Prostate gland (tissue), 2 donors: Measurements from ENCODE around the gene TGM2.

Source experiments
- POLR2A ChIP-seq: fragments of 450-650 bp; IDR thresholded peaks from one replicate; pipeline ENCODE4 v1.6.1; 2016; ENCODE audit warnings: antibody characterized with exemption, mild to moderate bottlenecking
- TF ChIP-seq, protein P1 (sequence below), 4 experiments: fragments of 200-600 bp in 2 of 4; fragments of 450-650 bp in 2 of 4; sonication (generic) in 2 of 4; IDR thresholded peaks; 1 replicate in 3 of 4; 2 replicates in 1 of 4; pipeline ENCODE4 v1.5.1; 2016 to 2019; ENCODE audit warnings: antibody characterized with exemption in 4 of 4, mild to moderate bottlenecking in 2 of 4, moderate library complexity in 2 of 4

DNA sequence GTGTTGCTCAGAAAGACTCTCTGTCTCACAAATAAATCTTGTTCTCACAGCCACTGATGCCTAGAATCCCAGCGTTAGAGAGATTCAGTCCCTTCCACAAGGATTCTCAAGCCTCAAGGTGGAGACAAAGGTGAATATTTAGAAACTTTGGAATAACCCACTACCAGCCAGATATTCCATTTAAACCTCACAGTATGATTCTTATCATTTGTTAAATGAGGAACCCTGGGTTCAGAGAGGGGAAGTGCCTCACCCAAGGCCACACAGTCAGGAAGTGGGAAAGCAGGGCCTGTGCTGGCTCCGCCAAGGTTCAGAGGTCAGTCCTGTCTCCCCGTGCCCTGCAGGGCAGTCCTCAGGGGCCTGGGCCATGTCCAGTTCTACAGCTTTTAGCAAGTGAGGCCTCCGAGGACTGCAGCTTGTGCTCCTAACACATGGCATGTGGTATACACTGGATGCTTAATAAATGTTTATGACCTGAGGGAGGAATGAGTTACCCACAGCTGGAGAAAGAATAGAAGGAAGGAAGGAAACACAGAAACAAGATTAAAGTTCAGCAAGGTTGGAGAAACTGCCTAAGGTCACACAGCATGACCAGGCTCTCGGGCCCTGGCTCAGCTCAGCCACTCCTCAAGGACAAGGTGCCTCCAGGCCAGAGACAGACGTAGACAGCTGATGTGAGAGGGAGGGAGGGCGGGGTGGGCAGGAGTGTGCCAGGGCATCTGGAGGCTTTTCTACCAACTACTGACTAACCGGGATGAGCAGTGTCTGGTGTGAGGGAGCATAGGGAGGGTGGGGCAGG lies 3.9 kb upstream of the TGM2 start:
- TF ChIP-seq, protein P1, sequence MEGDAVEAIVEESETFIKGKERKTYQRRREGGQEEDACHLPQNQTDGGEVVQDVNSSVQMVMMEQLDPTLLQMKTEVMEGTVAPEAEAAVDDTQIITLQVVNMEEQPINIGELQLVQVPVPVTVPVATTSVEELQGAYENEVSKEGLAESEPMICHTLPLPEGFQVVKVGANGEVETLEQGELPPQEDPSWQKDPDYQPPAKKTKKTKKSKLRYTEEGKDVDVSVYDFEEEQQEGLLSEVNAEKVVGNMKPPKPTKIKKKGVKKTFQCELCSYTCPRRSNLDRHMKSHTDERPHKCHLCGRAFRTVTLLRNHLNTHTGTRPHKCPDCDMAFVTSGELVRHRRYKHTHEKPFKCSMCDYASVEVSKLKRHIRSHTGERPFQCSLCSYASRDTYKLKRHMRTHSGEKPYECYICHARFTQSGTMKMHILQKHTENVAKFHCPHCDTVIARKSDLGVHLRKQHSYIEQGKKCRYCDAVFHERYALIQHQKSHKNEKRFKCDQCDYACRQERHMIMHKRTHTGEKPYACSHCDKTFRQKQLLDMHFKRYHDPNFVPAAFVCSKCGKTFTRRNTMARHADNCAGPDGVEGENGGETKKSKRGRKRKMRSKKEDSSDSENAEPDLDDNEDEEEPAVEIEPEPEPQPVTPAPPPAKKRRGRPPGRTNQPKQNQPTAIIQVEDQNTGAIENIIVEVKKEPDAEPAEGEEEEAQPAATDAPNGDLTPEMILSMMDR (IDR thresholded peaks at IDR 0.05) = no peak
- TF ChIP-seq POLR2A = no peak
